ENCODE results near the gene EFTUD2. TPM values are rescaled to one million over a fixed set of nuclear protein-coding genes. Genes with fewer than 3 reads are reported as not detected.
A peak's percentile ranks its signal among the peaks of the same experiment; 100 is the strongest.

The EFTUD2 gene
- total and polyA plus RNA-seq, 2 of the 4 experiments (the other 2 are of a cell fraction): 72.5 to 126 TPM

DNA sequence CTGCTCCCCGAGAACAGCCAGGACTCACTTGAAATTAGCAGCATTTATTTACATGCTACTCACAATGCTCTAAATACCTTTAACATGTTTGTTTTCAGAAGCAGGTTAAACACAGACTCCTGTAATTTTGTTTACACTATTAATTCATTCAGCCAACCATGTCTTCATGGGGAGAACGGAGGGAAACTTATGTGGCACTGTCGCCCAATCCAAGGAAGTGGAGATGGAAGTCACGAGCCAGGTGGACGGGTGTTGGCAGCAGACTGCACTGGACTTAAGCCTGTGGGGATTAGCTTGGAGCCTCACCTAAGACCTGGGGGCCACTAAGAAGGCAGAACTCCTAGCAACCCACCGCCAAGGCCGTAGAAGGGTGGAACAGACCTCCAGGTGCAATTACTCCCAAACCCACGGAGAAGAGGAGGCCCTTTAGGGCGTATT is 24.9 kb upstream of the EFTUD2 start:
- ChIA-PET CTCF (no interaction called here), POLR2A (ENCODE audit: unreplicated experiment) (no interaction called here)
- Histone ChIP-seq H4K8ac (ENCODE audit: low read depth in 2 of 2, low read length in 2 of 2) (no peak overlapping the region), H4K91ac (ENCODE audit: insufficient read depth, low read depth, low read length) (no peak overlapping the region), H2BK20ac (ENCODE audit: low read depth, low read length) (no peak overlapping the region), H3K9ac (ENCODE audit: low read depth, low read length) (no peak overlapping the region), H2AK9ac (replicated peaks; ENCODE audit: low read depth, low read length, poor library complexity) (no peak overlapping the region), H3K9me1 (ENCODE audit: insufficient read depth, low read length) (no peaks in the 10 kb centered on the region), H3K4me1 (ENCODE audit: control insufficient read depth, insufficient read depth, low read length) (no peaks in the 10 kb centered on the region), H3K14ac (replicated peaks; ENCODE audit: low read depth, low read length) (no peak overlapping the region), H3K4me3 (ENCODE audit: insufficient read depth, low read depth, low read length) (no peak overlapping the region), H4K5ac (ENCODE audit: low read depth, low read length) (no peak overlapping the region), H3K4me2 (ENCODE audit: low read depth, low read length) (no peak overlapping the region), H2BK5ac (ENCODE audit: low read depth, low read length, poor library complexity, severe bottlenecking) (no peak overlapping the region), H2AK5ac (ENCODE audit: low read depth, low read length) (no peak overlapping the region), H3K36me3 (ENCODE audit: control insufficient read depth, insufficient read depth, low read length) (peaks cover 10% of the 10 kb centered on the region), H3K9me3 (ENCODE audit: control insufficient read depth, insufficient read depth, low read length) (no peaks in the 10 kb centered on the region), H4K20me1 (ENCODE audit: insufficient read depth, low read length) (no peaks in the 10 kb centered on the region), H2BK120ac (ENCODE audit: low read depth, low read length) (no peak overlapping the region), H3K56ac (ENCODE audit: extremely low read depth, insufficient read depth, low read length) (no peak overlapping the region), H3K18ac (ENCODE audit: low read depth, low read length) (no peak overlapping the region), H3K27me3 (ENCODE audit: control insufficient read depth, insufficient read depth, low read length) (peaks cover 5% of the 10 kb centered on the region; the same call in 1 of the 2 replicates), H2BK15ac (ENCODE audit: low read depth, low read length) (no peak overlapping the region), H3K4ac (ENCODE audit: low read depth, low read length) (no peak overlapping the region), H3K23ac (ENCODE audit: low read depth, low read length) (no peak overlapping the region), H2AFZ (replicated peaks; ENCODE audit: low read length, poor library complexity) (peak overlapping the region; percentile 23), H3K27ac (ENCODE audit: insufficient read depth, low read length) (no peak overlapping the region), H3K79me1 (ENCODE audit: low read depth in 1 of 2, low read length in 2 of 2) (peaks cover 0 to 3% of the 10 kb centered on the region in 2 experiments; a peak in 1 of 4 replicates)
- 100% methylated on average over 3 of the region's 9 CpGs; no CpG with 5 or more reads in 1 of the 2 experiments for WGBS, 2 experiments (ENCODE audit: extremely low coverage in 2 of 2, insufficient read length in 1 of 2)
- dilution Hi-C loops (cut with HindIII; ENCODE audit: low sequenced_read_pairs, unreplicated experiment) (no loop called here), intact Hi-C loops (cut with micrococcal nuclease) (no loop called here), in situ Hi-C loops (cut with MboI; ENCODE audit: low sequenced_read_pairs) (no loop called here)
- DNase-seq (no peak), ATAC-seq (ENCODE audit: low read depth) (no peak)
- TF ChIP-seq, protein P1, sequence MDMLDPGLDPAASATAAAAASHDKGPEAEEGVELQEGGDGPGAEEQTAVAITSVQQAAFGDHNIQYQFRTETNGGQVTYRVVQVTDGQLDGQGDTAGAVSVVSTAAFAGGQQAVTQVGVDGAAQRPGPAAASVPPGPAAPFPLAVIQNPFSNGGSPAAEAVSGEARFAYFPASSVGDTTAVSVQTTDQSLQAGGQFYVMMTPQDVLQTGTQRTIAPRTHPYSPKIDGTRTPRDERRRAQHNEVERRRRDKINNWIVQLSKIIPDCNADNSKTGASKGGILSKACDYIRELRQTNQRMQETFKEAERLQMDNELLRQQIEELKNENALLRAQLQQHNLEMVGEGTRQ (IDR thresholded peaks at IDR 0.05; ENCODE audit: low read depth, low read length): no peak
- TF ChIP-seq NFE2L2 (IDR thresholded peaks at IDR 0.05; ENCODE audit: low read depth, low read length): no peak
- TF ChIP-seq RCOR1 (IDR thresholded peaks at IDR 0.05; ENCODE audit: insufficient replicate concordance, low read length): no peak
- TF ChIP-seq RAD21 (IDR thresholded peaks at IDR 0.05; ENCODE audit: low read length): no peak
- no peak for TF ChIP-seq MXI1 (IDR thresholded peaks at IDR 0.05; ENCODE audit: borderline replicate concordance, low read depth, low read length)
- no peak for TF ChIP-seq MAFK (IDR thresholded peaks at IDR 0.05; ENCODE audit: low read depth, low read length)
- no peak for TF ChIP-seq MAZ (IDR thresholded peaks at IDR 0.05; ENCODE audit: borderline replicate concordance, low read depth, low read length)
- TF ChIP-seq CEBPB (IDR thresholded peaks at IDR 0.05; ENCODE audit: low read depth, low read length): no peak
- TF ChIP-seq RFX5 (IDR thresholded peaks at IDR 0.05; ENCODE audit: low read depth, low read length): no peak
- TF ChIP-seq, protein P2, sequence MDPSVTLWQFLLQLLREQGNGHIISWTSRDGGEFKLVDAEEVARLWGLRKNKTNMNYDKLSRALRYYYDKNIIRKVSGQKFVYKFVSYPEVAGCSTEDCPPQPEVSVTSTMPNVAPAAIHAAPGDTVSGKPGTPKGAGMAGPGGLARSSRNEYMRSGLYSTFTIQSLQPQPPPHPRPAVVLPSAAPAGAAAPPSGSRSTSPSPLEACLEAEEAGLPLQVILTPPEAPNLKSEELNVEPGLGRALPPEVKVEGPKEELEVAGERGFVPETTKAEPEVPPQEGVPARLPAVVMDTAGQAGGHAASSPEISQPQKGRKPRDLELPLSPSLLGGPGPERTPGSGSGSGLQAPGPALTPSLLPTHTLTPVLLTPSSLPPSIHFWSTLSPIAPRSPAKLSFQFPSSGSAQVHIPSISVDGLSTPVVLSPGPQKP (IDR thresholded peaks at IDR 0.05; ENCODE audit: borderline replicate concordance, low read depth, low read length): no peak
- no peak for TF ChIP-seq FOS (IDR thresholded peaks at IDR 0.05; ENCODE audit: low read depth, low read length)
- TF ChIP-seq BHLHE40 (IDR thresholded peaks at IDR 0.05; ENCODE audit: low read depth, low read length): no peak
- TF ChIP-seq, protein P3, sequence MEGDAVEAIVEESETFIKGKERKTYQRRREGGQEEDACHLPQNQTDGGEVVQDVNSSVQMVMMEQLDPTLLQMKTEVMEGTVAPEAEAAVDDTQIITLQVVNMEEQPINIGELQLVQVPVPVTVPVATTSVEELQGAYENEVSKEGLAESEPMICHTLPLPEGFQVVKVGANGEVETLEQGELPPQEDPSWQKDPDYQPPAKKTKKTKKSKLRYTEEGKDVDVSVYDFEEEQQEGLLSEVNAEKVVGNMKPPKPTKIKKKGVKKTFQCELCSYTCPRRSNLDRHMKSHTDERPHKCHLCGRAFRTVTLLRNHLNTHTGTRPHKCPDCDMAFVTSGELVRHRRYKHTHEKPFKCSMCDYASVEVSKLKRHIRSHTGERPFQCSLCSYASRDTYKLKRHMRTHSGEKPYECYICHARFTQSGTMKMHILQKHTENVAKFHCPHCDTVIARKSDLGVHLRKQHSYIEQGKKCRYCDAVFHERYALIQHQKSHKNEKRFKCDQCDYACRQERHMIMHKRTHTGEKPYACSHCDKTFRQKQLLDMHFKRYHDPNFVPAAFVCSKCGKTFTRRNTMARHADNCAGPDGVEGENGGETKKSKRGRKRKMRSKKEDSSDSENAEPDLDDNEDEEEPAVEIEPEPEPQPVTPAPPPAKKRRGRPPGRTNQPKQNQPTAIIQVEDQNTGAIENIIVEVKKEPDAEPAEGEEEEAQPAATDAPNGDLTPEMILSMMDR (conservative IDR thresholded peaks at IDR 0.05; ENCODE audit: low read depth, low read length): no peak
- no peak for TF ChIP-seq SMC3 (IDR thresholded peaks at IDR 0.05; ENCODE audit: low read depth, low read length)
- TF ChIP-seq CHD1 (IDR thresholded peaks at IDR 0.05; ENCODE audit: low read depth, low read length): no peak
- TF ChIP-seq POLR2A (IDR thresholded peaks at IDR 0.05; ENCODE audit: low read depth, low read length): no peak
- BruUV-seq (replicated peaks): no TSS peak

All from IMR-90 (cell line).